GM06990 (cell line): ENCODE data around the gene TIPIN.

Source experiments
- DNase-seq: peaks from one replicate; pipeline ENCODE4 v3.0.0-alpha.2; 2011; ENCODE audit not compliant: insufficient read length; ENCODE audit errors: extremely low read depth
- H3K27me3 ChIP-seq: replicated peaks from 2 replicates; pipeline ENCODE4 v1.6.0; 2011; ENCODE audit warnings: low read length; ENCODE audit not compliant: control insufficient read depth, insufficient read depth
- H3K36me3 ChIP-seq: 2 replicates; pipeline ENCODE4 v1.5.1; 2011; ENCODE audit warnings: low read length; ENCODE audit not compliant: control insufficient read depth, insufficient read depth
- H3K4me3 ChIP-seq: replicated peaks from 2 replicates; pipeline ENCODE4 v1.5.1; 2011; ENCODE audit warnings: low read depth, mild to moderate bottlenecking, control low read depth, low read length
- CTCF ChIP-seq: IDR thresholded peaks from 2 replicates; pipeline ENCODE4 v1.5.1; 2011; ENCODE audit warnings: low read length, control low read depth, mild to moderate bottlenecking, inconsistent platforms; ENCODE audit not compliant: insufficient read depth, poor library complexity, severe bottlenecking

The TIPIN gene

DNA sequence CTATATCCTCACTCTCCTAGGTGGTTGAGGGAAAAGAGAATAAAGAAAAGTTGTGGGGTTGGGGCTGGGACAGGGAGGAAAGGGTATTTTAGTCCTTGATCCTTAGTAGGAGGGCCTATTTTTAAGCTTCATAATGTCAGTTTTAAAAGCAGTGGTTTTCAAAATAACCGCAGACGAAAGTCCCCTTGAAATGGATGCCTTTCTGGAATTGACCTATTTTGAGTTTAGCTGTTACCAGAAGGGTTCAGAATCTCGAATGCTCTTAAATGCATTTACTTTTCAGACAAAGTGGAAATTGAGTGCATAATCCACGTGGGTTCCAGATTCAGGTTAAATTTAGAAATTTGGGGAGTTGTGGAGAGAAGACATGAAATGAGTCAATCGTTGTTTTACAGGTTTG, 46.8 kb upstream of the TIPIN start:
- Histone ChIP-seq H3K36me3 (no peaks in the 10 kb centered on the region), H3K27me3 (no peaks in the 10 kb centered on the region), H3K4me3 (no peak overlapping the region)
- DNase-seq = no peak
- TF ChIP-seq CTCF = no peak

- no peak for DNase-seq
- Histone ChIP-seq H3K36me3 (peaks cover 2% of the 10 kb centered on the region; the same call in 1 of the 2 replicates), H3K27me3 (no peaks in the 10 kb centered on the region), H3K4me3 (no peak overlapping the region)
- TF ChIP-seq CTCF = no peak
These were observed 46.3 kb upstream of the TIPIN start for GRCh38 chr15:66402761-66403284.

DNA sequence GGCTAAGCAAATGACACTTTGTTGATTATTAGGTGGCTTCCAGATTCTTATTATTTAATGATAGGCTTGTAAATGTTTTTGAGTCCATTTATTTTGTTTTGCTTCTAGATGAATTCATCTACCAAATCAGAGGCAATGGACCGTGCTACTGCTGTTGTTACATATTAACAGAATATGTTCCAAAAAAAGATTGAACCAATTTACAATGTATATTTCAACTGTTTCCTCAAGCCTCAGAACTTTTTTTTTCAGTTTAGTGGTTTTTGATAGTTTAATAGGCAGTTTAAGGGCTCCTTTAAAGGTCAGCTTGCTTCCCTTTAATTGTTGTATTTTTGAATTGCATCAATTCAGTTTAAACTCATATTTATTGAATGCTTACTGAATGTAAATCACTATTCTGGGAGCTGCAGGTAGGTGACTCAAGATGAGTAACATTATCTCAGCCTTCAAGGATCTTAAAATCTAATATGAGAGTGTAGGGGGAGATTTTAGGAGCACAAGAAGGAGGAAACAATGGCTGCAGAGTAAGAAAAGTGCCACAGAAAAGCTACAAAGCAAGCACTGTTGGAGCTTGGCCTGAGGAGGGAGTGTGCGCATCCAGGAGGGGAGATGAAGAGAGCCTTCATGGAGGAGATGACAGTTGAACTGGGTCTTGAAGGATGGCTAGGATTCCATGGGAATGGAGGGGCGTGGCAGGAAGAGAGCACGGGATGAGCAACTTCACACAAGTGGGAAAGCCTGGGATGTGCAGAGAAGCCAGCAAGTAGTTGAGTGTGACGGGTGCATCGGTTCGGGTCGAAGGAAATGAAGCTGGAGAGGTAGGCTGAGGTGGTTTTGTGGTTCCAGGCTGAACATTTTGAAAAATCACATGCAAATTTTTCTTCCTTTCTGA, 44.9 kb upstream of the TIPIN start:
- no peaks in the 10 kb centered on the region for H3K27me3 ChIP-seq
- TF ChIP-seq CTCF = peak; percentile 30
- peaks cover 3% of the 10 kb centered on the region; the same call in 1 of the 2 replicates for H3K36me3 ChIP-seq
- DNase-seq = peak; percentile 32
- H3K4me3 ChIP-seq = peak overlapping the region; percentile 19

- no peak for DNase-seq
- no peak overlapping the region for H3K4me3 ChIP-seq
- TF ChIP-seq CTCF = no peak
- H3K36me3 ChIP-seq = peaks cover 4% of the 10 kb centered on the region; the same call in 1 of the 2 replicates
- H3K27me3 ChIP-seq = no peaks in the 10 kb centered on the region
These were observed 43.9 kb upstream of the TIPIN start for GRCh38 chr15:66400351-66400774.

GRCh38 chr15:66399276-66399675, 42.8 kb upstream of the TIPIN start:
- TF ChIP-seq CTCF = no peak
- H3K36me3 ChIP-seq = peaks cover 4% of the 10 kb centered on the region; the same call in 1 of the 2 replicates

More at GRCh38 chr15:66399276-66399675, 42.8 kb upstream of the TIPIN start:
- Histone ChIP-seq H3K27me3 (no peaks in the 10 kb centered on the region), H3K4me3 (no peak overlapping the region)
- no peak for DNase-seq
